Activated CD8-positive, alpha-beta memory T cell treated with anti-CD3 and anti-CD28 coated beads, Interleukin-2, amount 50 U/mL, for 1 hour (primary cell): ENCODE measurements around the gene CYSTM1.
"Not testable (repeated sequence)": the region's sequence is repeated elsewhere in the genome, so short reads cannot be mapped to it uniquely, and the experiment has no call there.

ENCODE experiments used
- DNase-seq: peaks from one replicate; pipeline ENCODE4 v3.0.0-alpha.2; 2020; ENCODE audit errors: extremely low read depth

Gene CYSTM1

GRCh38 chr5:140150201-140150600, 24.8 kb upstream of the CYSTM1 start:
- no peak for DNase-seq

- no peak for DNase-seq
Measured at GRCh38 chr5:140151144-140152021, 23.6 kb upstream of the CYSTM1 start.

GRCh38 chr5:140152022-140152999, 22.7 kb upstream of the CYSTM1 start:
- DNase-seq = no peak

- no peak for DNase-seq
Measured at GRCh38 chr5:140153255-140153654, 21.7 kb upstream of the CYSTM1 start.

GRCh38 chr5:140153905-140154304, 21.1 kb upstream of the CYSTM1 start:
- DNase-seq = no peak

- DNase-seq = not testable (repeated sequence)
Measured at GRCh38 chr5:140154710-140155381, 20.1 kb upstream of the CYSTM1 start.

- DNase-seq = peak; percentile 58
Measured at GRCh38 chr5:140157032-140157781, 17.8 kb upstream of the CYSTM1 start.

GRCh38 chr5:140159014-140159927, 15.7 kb upstream of the CYSTM1 start:
- no peak for DNase-seq

- DNase-seq = no peak
Measured at GRCh38 chr5:140162275-140162674, 12.7 kb upstream of the CYSTM1 start.

- no peak for DNase-seq
Measured at GRCh38 chr5:140162781-140163180, 12.2 kb upstream of the CYSTM1 start.

GRCh38 chr5:140165101-140165922, 9.7 kb upstream of the CYSTM1 start:
- no peak for DNase-seq

GRCh38 chr5:140165923-140166270, 9.1 kb upstream of the CYSTM1 start:
- DNase-seq = no peak

GRCh38 chr5:140166911-140167310, 8.1 kb upstream of the CYSTM1 start:
- no peak for DNase-seq

- DNase-seq = no peak
Measured at GRCh38 chr5:140168371-140168770, 6.6 kb upstream of the CYSTM1 start.

- no peak for DNase-seq
Measured at GRCh38 chr5:140169410-140169809, 5.6 kb upstream of the CYSTM1 start.

GRCh38 chr5:140172483-140172882, 2.5 kb upstream of the CYSTM1 start:
- no peak for DNase-seq

GRCh38 chr5:140174014-140174413, 974 bp upstream of the CYSTM1 start:
- no peak for DNase-seq

- DNase-seq = peak; percentile 22
Measured at GRCh38 chr5:140175367-140176030, 511 bp downstream of the CYSTM1 start.

- no peak for DNase-seq
Measured at GRCh38 chr5:140176031-140176387, 1.0 kb downstream of the CYSTM1 start.
